Mucosa of stomach (tissue), 1 donor: ENCODE data around the gene OSBPL2.

Experiments
- H3K27me3 ChIP-seq: one replicate; pipeline ENCODE4 v1.7.0; 2013; ENCODE audit warnings: mild to moderate bottlenecking, low read length; ENCODE audit not compliant: control insufficient read depth, insufficient read depth
- H3K36me3 ChIP-seq: one replicate; pipeline ENCODE4 v1.7.0; 2013; ENCODE audit warnings: low read length; ENCODE audit not compliant: control insufficient read depth, insufficient read depth
- H3K4me1 ChIP-seq: one replicate; pipeline ENCODE4 v1.7.0; 2013; ENCODE audit warnings: mild to moderate bottlenecking, low read length; ENCODE audit not compliant: control insufficient read depth, insufficient read depth
- H3K4me3 ChIP-seq: one replicate; pipeline ENCODE4 v1.7.0; 2013; ENCODE audit warnings: low read length
- H3K9ac ChIP-seq: one replicate; pipeline ENCODE4 v1.7.0; 2013; ENCODE audit warnings: mild to moderate bottlenecking, low read length, moderate library complexity
- H3K9me3 ChIP-seq: one replicate; pipeline ENCODE4 v1.7.0; 2013; ENCODE audit warnings: mild to moderate bottlenecking, low read length, moderate library complexity; ENCODE audit not compliant: control insufficient read depth
- donor health status: Pancreatic carcinoma.

OSBPL2 gene

DNA sequence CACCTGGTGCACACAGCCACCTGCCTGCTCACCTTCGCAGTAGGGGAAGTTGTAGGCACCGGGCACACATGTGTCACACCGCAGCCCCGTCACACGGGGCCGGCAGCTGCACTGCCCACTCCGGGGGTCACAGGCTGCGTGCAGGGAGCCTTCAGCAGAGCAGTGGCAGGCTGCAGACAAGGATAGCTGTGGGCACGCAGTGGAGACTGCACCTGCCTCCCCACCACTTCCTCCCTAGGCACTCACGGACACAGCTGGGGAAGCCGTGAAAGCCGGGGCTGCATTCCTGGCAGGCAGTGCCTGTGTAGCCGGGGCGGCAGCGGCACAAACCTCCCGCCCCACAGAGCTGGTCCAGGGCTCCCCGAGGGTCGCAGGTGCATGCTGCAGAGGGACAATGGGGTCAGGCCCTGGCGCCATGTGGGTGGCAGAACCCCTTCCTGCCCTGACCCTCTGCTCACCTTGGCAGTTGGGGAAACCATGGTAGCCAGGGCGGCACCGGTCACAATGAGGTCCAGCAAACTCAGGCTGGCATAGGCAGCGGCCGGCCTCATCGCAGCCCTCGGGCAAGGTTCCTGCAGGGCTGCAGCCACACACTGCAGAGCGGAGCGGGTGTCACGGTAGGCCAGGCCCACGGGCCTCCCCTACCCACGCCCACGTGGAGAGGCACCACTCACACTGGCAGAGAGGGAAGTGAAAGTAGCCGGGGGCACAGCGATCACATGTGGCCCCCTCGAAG is 99.4 kb downstream of the OSBPL2 start:
- H3K4me3 ChIP-seq = no peak overlapping the region
- no peaks in the 10 kb centered on the region for H3K27me3 ChIP-seq
- H3K9ac ChIP-seq = no peak overlapping the region
- H3K36me3 ChIP-seq = no peaks in the 10 kb centered on the region
- H3K4me1 ChIP-seq = no peaks in the 10 kb centered on the region
- no peaks in the 10 kb centered on the region for H3K9me3 ChIP-seq

DNA sequence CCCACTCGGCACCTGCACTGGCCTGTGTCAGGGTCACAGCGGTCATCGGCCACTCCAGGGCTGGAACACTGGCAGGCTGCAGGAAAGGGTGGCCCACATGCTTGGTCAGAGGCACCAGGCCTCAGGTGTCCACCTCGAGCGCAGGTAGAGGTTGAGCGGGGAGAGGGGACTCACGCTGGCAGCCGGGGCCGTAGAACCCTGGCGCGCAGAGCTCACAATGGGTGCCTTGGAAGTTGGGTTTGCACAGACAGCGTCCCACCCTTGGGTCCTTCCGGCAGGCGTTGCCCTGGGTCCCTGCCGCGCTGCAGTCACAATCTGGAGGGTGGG is 99.9 kb downstream of the OSBPL2 start:
- no peak overlapping the region for H3K9ac ChIP-seq
- H3K4me1 ChIP-seq = no peaks in the 10 kb centered on the region
- H3K9me3 ChIP-seq = no peaks in the 10 kb centered on the region
- H3K27me3 ChIP-seq = no peaks in the 10 kb centered on the region
- H3K36me3 ChIP-seq = no peaks in the 10 kb centered on the region
- no peak overlapping the region for H3K4me3 ChIP-seq

DNA sequence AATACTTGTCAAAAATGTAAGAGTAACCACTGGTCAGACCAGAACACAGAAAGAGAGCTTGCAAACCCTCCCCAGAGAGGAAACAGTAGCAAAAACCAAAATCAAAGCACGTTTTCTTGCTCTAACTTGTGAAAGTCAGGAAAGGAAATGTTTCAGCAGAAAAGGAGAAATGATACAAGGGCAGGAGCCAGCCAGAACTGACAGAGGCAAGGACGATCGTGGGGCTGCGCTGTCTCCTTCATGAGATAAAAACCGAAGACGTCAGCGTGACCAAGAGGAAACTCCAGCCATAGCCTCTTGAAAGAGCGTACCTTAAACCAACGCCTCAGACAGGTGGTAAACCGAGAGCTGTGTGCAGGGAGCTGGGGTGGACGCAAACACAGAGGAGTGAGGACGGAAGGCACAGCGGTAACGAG is 101.3 kb downstream of the OSBPL2 start:
- no peaks in the 10 kb centered on the region for H3K27me3 ChIP-seq
- no peaks in the 10 kb centered on the region for H3K9me3 ChIP-seq
- no peak overlapping the region for H3K9ac ChIP-seq
- H3K4me3 ChIP-seq = no peak overlapping the region
- no peaks in the 10 kb centered on the region for H3K4me1 ChIP-seq
- no peaks in the 10 kb centered on the region for H3K36me3 ChIP-seq

DNA sequence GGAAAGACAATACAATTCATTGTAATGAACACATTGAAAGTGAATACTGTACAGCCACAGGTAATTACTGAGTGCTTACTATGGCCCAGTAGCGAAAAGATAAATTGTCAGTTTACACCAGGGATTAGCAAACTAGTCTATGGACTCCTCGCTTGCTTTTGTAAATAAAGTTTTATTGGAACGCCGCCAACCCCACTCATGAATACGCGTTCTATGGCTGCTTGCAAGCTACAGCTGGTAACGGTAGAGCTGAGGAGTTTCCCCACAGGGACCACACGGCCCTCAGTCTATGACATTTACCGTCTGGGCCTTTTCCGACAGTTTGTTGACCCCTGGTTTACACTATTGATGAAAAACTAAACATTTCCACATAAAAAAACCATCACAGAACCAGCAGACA is 104.6 kb downstream of the OSBPL2 start:
- Histone ChIP-seq H3K36me3 (no peaks in the 10 kb centered on the region), H3K27me3 (no peaks in the 10 kb centered on the region), H3K4me1 (no peaks in the 10 kb centered on the region), H3K9ac (no peak overlapping the region), H3K4me3 (no peak overlapping the region), H3K9me3 (no peaks in the 10 kb centered on the region)

DNA sequence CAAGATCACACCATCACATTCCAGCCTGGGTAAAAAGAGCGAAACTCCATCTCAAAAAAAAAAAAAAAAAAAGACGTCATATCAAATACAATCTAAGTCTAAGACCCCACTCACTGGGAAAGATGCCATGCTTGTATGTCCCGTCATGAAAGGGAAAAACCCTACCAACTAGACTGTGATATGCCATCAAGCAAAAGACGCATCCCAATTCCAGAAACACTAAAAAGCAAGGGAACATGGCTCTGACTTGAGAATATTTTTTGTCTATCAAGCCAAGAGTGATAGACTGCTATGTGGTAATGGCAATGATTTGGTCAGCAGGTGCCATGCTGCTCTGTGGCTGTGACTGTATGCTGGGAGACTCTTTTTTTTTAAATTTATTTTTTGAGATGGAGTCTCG is 105.8 kb downstream of the OSBPL2 start:
- Histone ChIP-seq H3K4me1 (no peaks in the 10 kb centered on the region), H3K4me3 (no peak overlapping the region), H3K27me3 (no peaks in the 10 kb centered on the region), H3K36me3 (no peaks in the 10 kb centered on the region), H3K9ac (no peak overlapping the region), H3K9me3 (no peaks in the 10 kb centered on the region)

DNA sequence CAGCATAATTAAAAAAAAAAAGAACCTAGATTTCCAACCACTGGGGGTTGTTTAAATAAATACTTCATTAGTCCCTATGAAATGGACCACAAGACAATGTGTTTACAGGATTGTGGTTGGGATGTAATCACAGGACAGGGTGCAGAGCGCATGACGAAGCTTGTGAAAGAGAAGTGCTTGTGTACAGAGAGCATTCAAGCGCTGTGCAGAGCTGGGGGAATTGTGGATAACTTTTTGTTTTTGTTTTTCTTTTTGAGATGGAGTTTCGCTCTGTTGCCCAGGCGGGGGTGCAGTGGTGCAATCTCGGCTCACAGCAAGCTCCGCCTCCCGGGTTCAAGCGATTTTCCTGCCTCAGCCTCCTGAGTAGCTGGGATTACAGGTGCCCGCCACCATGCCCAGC is 106.5 kb downstream of the OSBPL2 start:
- no peaks in the 10 kb centered on the region for H3K27me3 ChIP-seq
- no peaks in the 10 kb centered on the region for H3K9me3 ChIP-seq
- no peak overlapping the region for H3K4me3 ChIP-seq
- no peaks in the 10 kb centered on the region for H3K36me3 ChIP-seq
- H3K4me1 ChIP-seq = peaks cover 1% of the 10 kb centered on the region
- H3K9ac ChIP-seq = no peak overlapping the region
